ACC112 (cell line): ENCODE measurements around the gene GPR156.

ENCODE experiments used
- H2AFZ ChIP-seq: fragments of 200-600 bp; sonication (generic); one replicate; pipeline ENCODE4 v1.6.0; 2017; ENCODE audit warnings: antibody characterized with exemption, low read length; ENCODE audit not compliant: unreplicated experiment
- H3K27ac ChIP-seq: fragments of 200-600 bp; sonication (generic); 2 replicates; pipeline ENCODE4 v1.5.1; 2014; ENCODE audit warnings: low read depth, mild to moderate bottlenecking, antibody characterized with exemption, low read length, moderate library complexity
- H3K27me3 ChIP-seq: fragments of 200-600 bp; sonication (generic); 2 replicates; pipeline ENCODE4 v1.6.1; 2014; ENCODE audit warnings: mild to moderate bottlenecking, antibody characterized with exemption, low read length, moderate library complexity, mixed read lengths; ENCODE audit not compliant: insufficient read depth
- H3K36me3 ChIP-seq: fragments of 200-600 bp; sonication (generic); 2 replicates; pipeline ENCODE4 v1.6.1; 2016; ENCODE audit warnings: mild to moderate bottlenecking, antibody characterized with exemption, low read length, moderate library complexity, mixed read lengths; ENCODE audit not compliant: insufficient read depth
- H3K4me1 ChIP-seq: fragments of 200-600 bp; sonication (generic); one replicate; pipeline ENCODE4 v1.6.1; 2016; ENCODE audit warnings: low read length, mixed read lengths; ENCODE audit not compliant: insufficient read depth, unreplicated experiment, control insufficient read depth
- H3K4me3 ChIP-seq: fragments of 200-600 bp; sonication (generic); 2 replicates; pipeline ENCODE4 v1.5.1; 2014; ENCODE audit warnings: mild to moderate bottlenecking, low read depth, low read length
- H3K79me2 ChIP-seq: fragments of 200-600 bp; sonication (generic); one replicate; pipeline ENCODE4 v1.6.0; 2016; ENCODE audit warnings: low read length; ENCODE audit not compliant: control insufficient read depth, unreplicated experiment, insufficient read depth

Gene GPR156

GRCh38 chr3:120130656-120131055 lies 154.4 kb downstream of the GPR156 start:
- Histone ChIP-seq H3K4me1 (peaks cover 6% of the 10 kb centered on the region), H3K27me3 (no peaks in the 10 kb centered on the region), H2AFZ (no peak overlapping the region), H3K4me3 (no peak overlapping the region), H3K36me3 (no peaks in the 10 kb centered on the region), H3K79me2 (no peaks in the 10 kb centered on the region), H3K27ac (no peak overlapping the region)

- Histone ChIP-seq H2AFZ (no peak overlapping the region), H3K27ac (no peak overlapping the region), H3K27me3 (no peaks in the 10 kb centered on the region), H3K4me3 (no peak overlapping the region), H3K4me1 (no peaks in the 10 kb centered on the region), H3K36me3 (no peaks in the 10 kb centered on the region), H3K79me2 (no peaks in the 10 kb centered on the region)
Observed at GRCh38 chr3:120129718-120130513, 155.1 kb downstream of the GPR156 start.

DNA sequence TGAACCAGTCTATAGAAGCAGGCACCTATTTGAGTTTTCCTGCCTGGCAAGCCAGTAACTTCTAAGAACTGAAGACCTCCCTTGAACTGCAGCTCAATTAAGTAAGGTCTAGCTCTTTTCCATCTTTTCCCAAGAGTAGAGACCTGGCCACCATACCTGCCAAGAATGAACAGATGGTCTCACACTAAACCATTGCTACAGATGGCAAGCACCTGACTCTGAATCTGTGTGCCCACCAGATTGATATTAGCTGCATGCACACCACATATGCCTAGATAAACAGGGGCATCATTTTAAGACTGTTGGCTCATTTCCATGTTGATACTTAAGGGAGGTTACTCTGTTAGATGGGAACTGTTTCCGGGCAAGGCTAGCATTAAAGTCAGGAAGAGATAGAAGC lies 156.0 kb downstream of the GPR156 start:
- Histone ChIP-seq H3K27ac (no peak overlapping the region), H3K79me2 (no peaks in the 10 kb centered on the region), H3K36me3 (no peaks in the 10 kb centered on the region), H3K27me3 (no peaks in the 10 kb centered on the region), H2AFZ (no peak overlapping the region), H3K4me3 (no peak overlapping the region), H3K4me1 (no peaks in the 10 kb centered on the region)

DNA sequence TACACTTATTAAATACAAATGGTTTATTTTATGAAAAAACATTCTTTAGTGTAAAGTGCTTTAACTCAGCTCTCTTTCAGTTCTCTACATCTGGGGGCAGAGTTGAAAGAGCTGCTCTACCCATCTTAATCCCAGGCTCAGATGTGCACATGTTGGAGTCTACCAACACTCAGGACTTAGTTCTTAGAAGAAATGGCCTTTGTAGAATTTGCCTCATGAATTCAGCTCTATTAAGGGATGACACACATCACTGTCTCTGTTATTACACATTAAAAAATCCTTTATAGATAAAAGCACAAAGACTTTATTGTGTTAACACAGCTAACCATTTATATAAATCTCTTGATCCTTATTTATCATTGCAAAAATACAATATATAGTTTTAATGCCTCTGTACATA lies 159.0 kb downstream of the GPR156 start:
- H3K27me3 ChIP-seq = no peaks in the 10 kb centered on the region
- H3K4me3 ChIP-seq = no peak overlapping the region
- H3K36me3 ChIP-seq = no peaks in the 10 kb centered on the region
- no peak overlapping the region for H2AFZ ChIP-seq
- no peaks in the 10 kb centered on the region for H3K79me2 ChIP-seq
- no peak overlapping the region for H3K27ac ChIP-seq
- no peaks in the 10 kb centered on the region for H3K4me1 ChIP-seq

DNA sequence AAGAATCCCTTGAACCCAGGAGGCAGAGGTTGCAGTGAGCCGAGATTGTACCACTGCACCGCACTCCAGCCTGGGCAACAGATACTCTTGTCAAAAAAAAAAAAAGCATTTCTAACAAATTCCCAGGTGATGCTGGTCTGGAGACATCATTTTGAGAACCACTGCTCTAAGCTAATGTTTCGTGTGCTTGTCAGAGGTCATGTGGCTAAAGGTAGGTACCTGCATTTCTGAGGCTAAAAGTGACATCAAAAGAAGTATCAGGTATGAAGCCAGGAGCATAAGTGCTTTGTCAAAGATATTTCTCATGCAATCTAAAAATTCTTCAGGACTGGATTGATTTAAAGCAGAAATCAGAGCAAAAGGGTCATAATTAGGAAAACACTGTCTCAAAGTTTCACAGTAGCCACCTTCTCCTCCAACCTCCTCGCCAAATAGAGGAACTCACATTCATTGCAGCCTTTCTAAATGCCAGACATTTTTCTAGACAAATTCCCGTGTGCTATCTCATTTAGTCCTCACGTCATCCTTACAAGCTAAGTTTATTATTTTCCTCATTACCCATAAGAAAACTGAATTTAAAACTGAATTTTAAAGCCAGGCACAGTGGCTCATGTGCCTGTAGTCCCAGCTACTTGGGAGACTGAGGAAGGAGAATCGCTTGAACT lies 165.0 kb downstream of the GPR156 start:
- H3K27ac ChIP-seq = no peak overlapping the region
- H3K27me3 ChIP-seq = no peaks in the 10 kb centered on the region
- no peaks in the 10 kb centered on the region for H3K79me2 ChIP-seq
- H3K4me1 ChIP-seq = peaks cover 5% of the 10 kb centered on the region
- H3K36me3 ChIP-seq = no peaks in the 10 kb centered on the region
- no peak overlapping the region for H3K4me3 ChIP-seq
- no peak overlapping the region for H2AFZ ChIP-seq
